GM19025 (cell line): ENCODE measurements around the gene S100A9.
"Not testable (repeated sequence)": the region's sequence is repeated elsewhere in the genome, so short reads cannot be mapped to it uniquely, and the experiment has no call there.

Experiments
- ATAC-seq: cut with Tn5 transposase; IDR thresholded peaks from one replicate; pipeline ENCODE4 v1.9.1; 2021; ENCODE audit warnings: mild to moderate bottlenecking, low read depth, moderate library complexity; ENCODE audit not compliant: unreplicated experiment

S100A9 gene

DNA sequence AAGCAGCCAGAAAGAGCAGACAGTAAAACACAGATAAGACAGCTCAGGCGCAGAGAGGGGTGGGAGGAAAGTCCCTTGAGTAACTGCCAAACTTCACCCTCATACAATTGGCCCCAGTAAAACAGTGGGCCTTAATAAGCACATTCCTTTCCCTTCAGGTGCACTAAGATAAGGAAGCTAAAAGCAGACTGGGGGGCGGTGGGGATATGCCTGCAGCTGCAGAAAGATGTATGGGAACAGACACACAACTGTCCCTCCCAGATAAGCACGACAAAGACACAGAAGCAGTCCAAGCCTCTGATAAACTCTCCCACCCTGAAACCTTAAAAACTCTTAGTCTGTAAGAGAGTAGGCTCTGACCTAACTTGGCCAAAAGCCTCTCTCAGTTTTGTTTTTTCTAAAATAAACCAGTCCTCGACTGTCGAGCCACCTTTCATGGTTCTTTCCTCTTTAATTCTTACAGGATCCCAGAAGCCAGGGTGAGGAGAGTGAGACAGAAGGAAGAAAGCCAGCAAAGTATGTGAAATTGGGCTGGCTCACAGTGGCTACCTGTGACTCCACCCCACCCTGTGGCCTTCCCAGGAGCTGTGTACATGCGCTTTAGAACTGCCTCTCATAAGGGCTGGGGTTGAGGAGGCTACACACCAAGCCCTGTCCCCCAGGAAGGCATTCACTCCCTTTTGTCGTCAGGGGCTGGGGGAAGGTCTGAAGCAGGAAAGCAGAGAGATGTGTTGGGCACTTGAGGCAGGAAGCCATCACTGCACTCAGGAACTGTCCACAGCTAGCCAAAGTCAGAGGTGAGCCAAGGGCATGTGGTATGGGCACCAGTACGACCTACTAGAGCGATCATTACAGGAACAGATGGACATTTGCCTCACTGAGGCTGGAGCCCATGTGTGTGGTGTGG is 13.6 kb upstream of the S100A9 start:
- ATAC-seq: no peak

- ATAC-seq: no peak
Measured at GRCh38 chr1:153344718-153345025, 13.0 kb upstream of the S100A9 start.

- ATAC-seq: no peak
Measured at GRCh38 chr1:153345187-153346076, 12.2 kb upstream of the S100A9 start.

GRCh38 chr1:153346077-153346723 is 11.5 kb upstream of the S100A9 start:
- no peak for ATAC-seq

DNA sequence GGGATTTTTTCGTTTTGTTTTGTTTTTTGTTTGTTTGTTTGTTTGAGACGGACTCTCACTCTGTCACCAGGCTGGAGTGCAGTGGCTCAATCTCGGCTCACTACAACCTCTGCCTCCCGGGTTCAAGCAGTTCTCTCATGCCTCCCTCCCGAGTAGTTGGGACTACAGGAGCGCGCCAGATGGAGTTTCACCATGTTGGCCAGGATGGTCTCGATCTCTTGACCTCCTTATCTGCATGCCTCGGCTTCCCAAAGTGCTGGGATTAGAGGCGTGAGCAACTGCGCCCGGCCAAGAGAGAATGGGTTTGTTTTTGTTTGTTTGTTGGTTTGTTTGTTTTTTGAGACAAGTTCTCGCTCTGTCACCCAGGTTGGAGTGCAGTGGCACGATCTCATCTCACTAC is 10.6 kb upstream of the S100A9 start:
- not testable (repeated sequence) for ATAC-seq

DNA sequence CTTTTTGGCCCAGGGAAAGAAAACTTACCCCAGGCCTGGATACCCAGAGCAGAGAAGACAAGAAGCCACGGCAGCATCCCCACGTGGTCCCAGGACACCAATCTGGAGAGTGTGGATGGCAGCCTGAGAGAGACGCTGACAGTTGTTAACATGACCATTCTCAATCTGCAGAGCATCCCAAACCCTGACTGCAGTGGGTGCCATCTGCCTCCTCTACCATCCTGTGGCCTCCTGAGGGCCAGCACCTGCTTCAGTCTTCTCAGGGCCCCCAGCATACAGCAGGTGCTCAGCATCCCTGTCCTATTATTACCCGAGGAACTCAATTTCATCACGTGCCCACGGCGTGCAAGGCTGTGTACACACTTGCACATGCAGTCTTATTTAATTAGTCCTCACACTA is 9.8 kb upstream of the S100A9 start:
- no peak for ATAC-seq

GRCh38 chr1:153348511-153349362 is 8.9 kb upstream of the S100A9 start, which contains the start of gene PGLYRP4:
TSS of gene PGLYRP4 (minus strand) at chr1:153348841. CDS start at chr1:153347932, 909 bp downstream.
- ATAC-seq: no peak

GRCh38 chr1:153349363-153350320 is 8.0 kb upstream of the S100A9 start:
- no peak for ATAC-seq

GRCh38 chr1:153350321-153350957 is 7.2 kb upstream of the S100A9 start:
- ATAC-seq: no peak

GRCh38 chr1:153352523-153352922 is 5.1 kb upstream of the S100A9 start:
- no peak for ATAC-seq

GRCh38 chr1:153353226-153353947 is 4.3 kb upstream of the S100A9 start:
- ATAC-seq: no peak

GRCh38 chr1:153354515-153355193 is 3.0 kb upstream of the S100A9 start:
- no peak for ATAC-seq

GRCh38 chr1:153355445-153356071 is 2.1 kb upstream of the S100A9 start:
- no peak for ATAC-seq

- no peak for ATAC-seq
Measured at GRCh38 chr1:153356392-153357075, 1.1 kb upstream of the S100A9 start.

- ATAC-seq: no peak
Measured at GRCh38 chr1:153357076-153357852, 390 bp upstream of the S100A9 start.

DNA sequence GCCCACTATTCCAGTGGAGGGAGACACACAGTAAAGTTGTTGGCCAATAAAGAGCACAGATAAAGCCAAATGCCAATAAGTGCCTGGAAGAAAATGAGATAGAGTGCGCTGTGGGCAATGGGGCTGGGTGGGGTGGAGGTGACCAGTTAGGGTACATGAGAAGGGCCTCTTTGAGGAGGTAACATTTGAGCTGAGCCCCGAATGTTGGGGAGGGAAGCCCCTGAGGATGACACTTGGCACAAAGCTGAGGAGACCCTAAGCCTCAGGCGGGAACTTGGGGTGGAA is 979 bp downstream of the S100A9 start:
- ATAC-seq: no peak
